ENCODE data around the gene TM9SF2.

DNA sequence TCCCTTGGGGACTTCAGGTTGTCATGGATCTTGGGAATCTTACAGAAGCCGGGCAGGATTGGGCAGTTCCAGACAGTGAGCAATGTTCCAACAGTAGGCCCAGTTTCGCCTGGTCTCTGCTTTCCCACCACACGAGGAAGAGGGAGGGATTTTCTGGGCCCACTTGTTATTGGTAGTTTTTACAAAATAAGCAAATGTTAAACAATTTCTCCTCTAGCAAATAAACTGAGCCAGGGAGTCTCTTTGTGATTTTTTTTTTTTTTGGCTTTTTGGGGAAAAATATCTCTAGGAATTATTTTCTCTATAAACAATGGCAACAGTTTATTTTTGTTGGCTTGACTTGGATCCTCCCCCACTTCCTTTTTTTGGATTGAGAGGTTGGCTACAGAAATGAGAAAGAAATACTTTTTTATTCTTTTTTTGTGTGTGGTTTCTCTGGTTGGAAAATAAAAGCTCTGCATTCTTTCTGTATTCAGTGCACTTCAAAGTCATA lies 89.3 kb downstream of the TM9SF2 start:
- TF ChIP-seq, protein P1, sequence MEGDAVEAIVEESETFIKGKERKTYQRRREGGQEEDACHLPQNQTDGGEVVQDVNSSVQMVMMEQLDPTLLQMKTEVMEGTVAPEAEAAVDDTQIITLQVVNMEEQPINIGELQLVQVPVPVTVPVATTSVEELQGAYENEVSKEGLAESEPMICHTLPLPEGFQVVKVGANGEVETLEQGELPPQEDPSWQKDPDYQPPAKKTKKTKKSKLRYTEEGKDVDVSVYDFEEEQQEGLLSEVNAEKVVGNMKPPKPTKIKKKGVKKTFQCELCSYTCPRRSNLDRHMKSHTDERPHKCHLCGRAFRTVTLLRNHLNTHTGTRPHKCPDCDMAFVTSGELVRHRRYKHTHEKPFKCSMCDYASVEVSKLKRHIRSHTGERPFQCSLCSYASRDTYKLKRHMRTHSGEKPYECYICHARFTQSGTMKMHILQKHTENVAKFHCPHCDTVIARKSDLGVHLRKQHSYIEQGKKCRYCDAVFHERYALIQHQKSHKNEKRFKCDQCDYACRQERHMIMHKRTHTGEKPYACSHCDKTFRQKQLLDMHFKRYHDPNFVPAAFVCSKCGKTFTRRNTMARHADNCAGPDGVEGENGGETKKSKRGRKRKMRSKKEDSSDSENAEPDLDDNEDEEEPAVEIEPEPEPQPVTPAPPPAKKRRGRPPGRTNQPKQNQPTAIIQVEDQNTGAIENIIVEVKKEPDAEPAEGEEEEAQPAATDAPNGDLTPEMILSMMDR (IDR thresholded peaks at IDR 0.05; ENCODE audit: insufficient read depth, low read depth, low read length): no peak
- no peak for TF ChIP-seq EZH2 (IDR thresholded peaks at IDR 0.05; ENCODE audit: insufficient read depth, low read length)

Data from astrocyte (in vitro differentiated cells and primary cell).